PC-3 (cell line): Measurements from ENCODE around the gene RASL10A.

Experiments
- EZH2 ChIP-seq: fragments of 300-600 bp; sonication (generic); IDR thresholded peaks from one replicate; pipeline ENCODE4 v1.6.1; 2017; ENCODE audit warnings: antibody characterized with exemption, mild to moderate bottlenecking, low read length; ENCODE audit not compliant: unreplicated experiment
- EZH2phosphoT487 ChIP-seq: fragments of 300-600 bp; sonication (generic); IDR thresholded peaks from 2 replicates; pipeline ENCODE4 v1.6.1; 2018; ENCODE audit warnings: mild to moderate bottlenecking, antibody characterized with exemption, low read length, borderline replicate concordance
- TF ChIP-seq, protein P1 (sequence below): fragments of 300-600 bp; sonication (generic); conservative IDR thresholded peaks from 2 replicates; pipeline ENCODE4 v1.5.1; 2017; ENCODE audit warnings: antibody characterized with exemption, low read depth, mild to moderate bottlenecking, low read length

DNA sequence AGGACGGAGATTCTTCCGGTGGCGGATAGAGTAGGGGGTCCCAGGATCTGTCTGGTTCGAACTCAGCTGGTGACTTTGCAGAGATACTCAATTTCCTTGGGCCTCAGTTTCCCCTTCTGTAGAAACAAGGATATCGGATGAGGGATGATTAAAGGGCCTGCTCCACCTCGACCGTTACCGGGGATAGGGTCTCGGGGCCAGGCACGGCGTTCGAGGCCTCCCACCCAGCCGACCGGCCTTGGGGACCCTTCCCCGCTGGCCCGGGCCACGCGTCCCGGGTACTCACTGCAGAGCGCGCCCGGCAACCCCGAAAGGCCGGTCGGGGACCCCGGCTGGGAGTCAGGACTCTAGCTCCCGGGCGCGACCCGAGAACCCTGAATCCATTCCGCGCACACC, 48.0 kb downstream of the RASL10A start:
- TF ChIP-seq, protein P1, sequence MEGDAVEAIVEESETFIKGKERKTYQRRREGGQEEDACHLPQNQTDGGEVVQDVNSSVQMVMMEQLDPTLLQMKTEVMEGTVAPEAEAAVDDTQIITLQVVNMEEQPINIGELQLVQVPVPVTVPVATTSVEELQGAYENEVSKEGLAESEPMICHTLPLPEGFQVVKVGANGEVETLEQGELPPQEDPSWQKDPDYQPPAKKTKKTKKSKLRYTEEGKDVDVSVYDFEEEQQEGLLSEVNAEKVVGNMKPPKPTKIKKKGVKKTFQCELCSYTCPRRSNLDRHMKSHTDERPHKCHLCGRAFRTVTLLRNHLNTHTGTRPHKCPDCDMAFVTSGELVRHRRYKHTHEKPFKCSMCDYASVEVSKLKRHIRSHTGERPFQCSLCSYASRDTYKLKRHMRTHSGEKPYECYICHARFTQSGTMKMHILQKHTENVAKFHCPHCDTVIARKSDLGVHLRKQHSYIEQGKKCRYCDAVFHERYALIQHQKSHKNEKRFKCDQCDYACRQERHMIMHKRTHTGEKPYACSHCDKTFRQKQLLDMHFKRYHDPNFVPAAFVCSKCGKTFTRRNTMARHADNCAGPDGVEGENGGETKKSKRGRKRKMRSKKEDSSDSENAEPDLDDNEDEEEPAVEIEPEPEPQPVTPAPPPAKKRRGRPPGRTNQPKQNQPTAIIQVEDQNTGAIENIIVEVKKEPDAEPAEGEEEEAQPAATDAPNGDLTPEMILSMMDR: no peak
- TF ChIP-seq EZH2 (no peak), EZH2phosphoT487 (no peak)
